ENCODE measurements around the gene HECW1.

The HECW1 gene

DNA sequence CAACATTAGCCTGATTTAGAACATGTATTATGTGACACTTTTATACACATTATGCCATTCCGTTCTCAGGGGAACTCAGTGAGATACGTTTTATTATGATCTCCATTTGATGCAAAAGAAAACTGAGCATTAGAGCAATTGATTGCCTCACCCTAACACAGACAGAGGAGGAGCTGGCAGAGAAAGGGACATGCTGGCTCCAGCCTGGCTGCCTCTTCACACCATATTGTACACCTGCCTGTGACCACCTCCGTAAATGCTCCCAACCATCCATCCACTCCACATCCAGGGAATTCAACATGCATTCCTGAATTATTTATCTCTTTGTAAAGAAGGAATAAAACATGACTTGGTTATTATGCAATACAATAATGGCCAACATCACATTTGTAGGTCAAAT, 275.5 kb downstream of the HECW1 start:
- Histone ChIP-seq H3K4me1 (peaks cover 0 to 6% (median 0%) of the 10 kb centered on the region in 10 experiments; a peak in 3 of 20 replicates), H3K27ac (no peak overlapping the region), H3K4me2 (no peak overlapping the region), H3K27me3 (no peaks in the 10 kb centered on the region), H3K9me3 (replicated peaks in 1 of 11) (peaks cover 0 to 7% (median 0%) of the 10 kb centered on the region in 11 experiments; a peak in 3 of 22 replicates), H3K4me3 (no peak overlapping the region), H4K20me1 (no peaks in the 10 kb centered on the region), H3K36me3 (peaks cover 0 to 9% (median 0%) of the 10 kb centered on the region in 11 experiments; a peak in 4 of 22 replicates), H3K9ac (no peak overlapping the region)
- no peak for TF ChIP-seq Cebpa-rat (IDR thresholded peaks at IDR 0.05)

DNA sequence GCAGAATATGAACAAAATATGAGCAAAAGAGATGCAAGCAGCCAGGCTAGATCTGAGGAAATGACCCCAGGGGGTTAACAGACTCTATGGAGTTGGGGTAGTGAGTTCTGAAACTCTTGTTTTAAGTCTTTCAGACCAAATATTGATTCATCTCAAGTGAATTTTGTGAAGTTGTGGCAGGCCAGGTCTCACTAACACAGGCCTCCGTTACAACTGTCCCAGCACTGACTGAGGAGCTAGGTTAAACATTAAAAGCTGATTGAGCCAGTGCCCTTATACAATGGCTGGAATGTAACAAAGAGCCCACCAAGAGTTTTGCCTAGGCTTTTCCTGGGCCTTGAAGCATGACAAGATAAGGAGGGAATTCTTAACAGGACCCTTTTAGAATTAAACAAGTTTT, 278.1 kb downstream of the HECW1 start:
- Histone ChIP-seq H3K4me3 (no peak overlapping the region), H3K9ac (no peak overlapping the region), H3K27me3 (no peaks in the 10 kb centered on the region), H3K27ac (no peak overlapping the region), H3K4me2 (no peak overlapping the region), H3K4me1 (peaks cover 0 to 4% (median 0%) of the 10 kb centered on the region in 10 experiments; a peak in 3 of 20 replicates), H3K36me3 (peaks cover 0 to 9% (median 0%) of the 10 kb centered on the region in 11 experiments; a peak in 4 of 22 replicates), H3K9me3 (replicated peaks in 1 of 11) (peaks cover 0 to 7% (median 0%) of the 10 kb centered on the region in 11 experiments; a peak in 3 of 22 replicates), H4K20me1 (no peaks in the 10 kb centered on the region)
- TF ChIP-seq Cebpa-rat (IDR thresholded peaks at IDR 0.05) = no peak

DNA sequence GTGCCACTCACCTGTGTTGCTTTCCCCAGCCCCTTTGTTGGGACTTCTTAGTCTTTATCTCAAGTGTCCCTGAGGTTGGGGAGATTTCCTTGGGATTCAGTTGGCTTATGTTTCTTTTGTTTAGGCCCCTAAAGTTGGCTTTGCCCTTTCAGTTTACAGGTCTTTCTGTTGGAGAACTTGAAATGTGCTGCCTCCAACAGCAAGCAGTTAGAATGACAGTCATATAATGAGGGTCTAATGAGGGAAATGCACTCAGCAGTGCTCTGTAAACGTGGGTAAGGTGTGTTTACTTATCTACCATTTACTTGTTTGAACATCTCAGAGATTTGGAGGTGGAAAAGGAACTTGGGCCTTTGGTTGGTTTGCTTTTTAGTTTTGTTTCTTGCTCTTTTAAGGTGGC, 279.1 kb downstream of the HECW1 start:
- Histone ChIP-seq H3K27me3 (no peaks in the 10 kb centered on the region), H4K20me1 (no peaks in the 10 kb centered on the region), H3K36me3 (peaks cover 0 to 9% (median 0%) of the 10 kb centered on the region in 11 experiments; a peak in 4 of 22 replicates), H3K9ac (no peak overlapping the region), H3K4me3 (no peak overlapping the region), H3K4me2 (no peak overlapping the region), H3K4me1 (no peaks in the 10 kb centered on the region), H3K27ac (no peak overlapping the region), H3K9me3 (replicated peaks in 1 of 11) (no peaks in the 10 kb centered on the region)
- TF ChIP-seq Cebpa-rat (IDR thresholded peaks at IDR 0.05) = no peak

DNA sequence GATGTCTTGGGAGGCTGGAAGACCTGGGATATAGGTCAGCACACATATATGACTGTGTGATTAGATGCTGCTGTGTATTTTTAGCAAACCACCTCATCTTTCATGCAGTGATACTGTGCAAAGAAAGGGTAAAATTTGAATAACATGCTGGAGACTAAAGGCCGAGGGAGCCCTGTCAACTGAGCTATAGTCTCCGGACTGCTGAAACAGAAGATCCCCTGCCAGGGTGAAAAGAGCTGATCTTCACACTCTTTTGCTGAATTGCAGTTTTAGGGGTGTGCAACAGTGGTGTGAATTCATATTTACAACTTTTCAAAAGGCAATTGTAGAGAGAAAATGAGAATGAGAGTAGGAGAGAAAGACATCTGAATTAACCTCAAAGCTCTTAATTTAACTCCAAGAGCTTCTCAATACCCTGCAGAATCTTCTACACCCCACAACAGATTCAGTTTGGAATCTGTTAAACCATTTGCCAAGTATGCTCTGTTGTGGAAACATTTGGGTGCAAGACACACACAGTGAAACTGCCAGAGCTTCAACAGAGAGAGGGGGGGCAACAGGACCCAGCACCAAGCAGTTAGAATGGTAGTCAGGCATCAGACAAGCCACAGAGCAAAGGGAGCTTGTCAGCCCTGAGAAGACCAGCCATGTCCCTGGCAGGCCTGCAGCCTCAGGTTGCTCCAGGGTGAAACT, 280.3 kb downstream of the HECW1 start:
- Histone ChIP-seq H3K36me3 (peaks cover 0 to 12% (median 0%) of the 10 kb centered on the region in 11 experiments; a peak in 4 of 22 replicates), H4K20me1 (no peaks in the 10 kb centered on the region), H3K4me2 (no peak overlapping the region), H3K9ac (no peak overlapping the region), H3K9me3 (replicated peaks in 1 of 11) (no peaks in the 10 kb centered on the region), H3K27ac (no peak overlapping the region), H3K4me1 (no peaks in the 10 kb centered on the region), H3K27me3 (no peaks in the 10 kb centered on the region), H3K4me3 (no peak overlapping the region)
- no peak for TF ChIP-seq Cebpa-rat (IDR thresholded peaks at IDR 0.05)

DNA sequence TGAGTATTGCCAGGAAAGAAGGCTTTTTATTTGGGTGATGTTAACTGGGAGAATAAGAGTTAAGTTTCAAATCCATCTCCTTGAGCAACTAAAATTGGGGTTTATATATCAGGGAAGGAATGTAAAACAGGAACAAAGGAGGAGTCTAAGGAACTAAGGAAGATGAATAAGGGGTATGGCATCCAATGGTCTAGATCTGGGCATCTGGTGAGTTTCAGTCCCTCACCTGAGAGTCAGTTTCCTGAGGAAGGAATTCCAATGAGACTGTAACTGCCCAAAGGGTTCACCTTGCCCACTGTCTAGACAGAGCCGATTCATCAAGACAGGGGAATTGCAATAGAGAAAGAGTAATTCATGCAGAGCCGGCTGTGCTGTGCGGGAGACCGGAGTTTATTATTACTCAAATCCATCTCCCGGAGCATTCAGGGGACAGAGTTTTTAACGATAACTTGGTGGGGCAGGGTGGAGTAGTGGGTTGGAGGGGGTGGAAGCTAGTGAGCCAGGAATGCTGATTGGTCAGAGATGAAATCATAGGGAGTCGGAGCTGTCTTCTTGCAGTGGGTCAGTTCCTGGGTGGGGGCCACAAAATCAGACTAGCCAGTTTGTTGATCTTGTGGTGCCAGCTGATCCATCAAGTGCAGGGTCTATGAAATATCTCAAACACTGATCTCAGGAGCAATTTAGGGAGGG, 282.1 kb downstream of the HECW1 start:
- H3K4me1 ChIP-seq = no peaks in the 10 kb centered on the region
- H4K20me1 ChIP-seq = no peaks in the 10 kb centered on the region
- peaks cover 0 to 12% (median 0%) of the 10 kb centered on the region in 11 experiments; a peak in 5 of 22 replicates for H3K36me3 ChIP-seq
- H3K27me3 ChIP-seq = no peaks in the 10 kb centered on the region
- H3K9me3 ChIP-seq (replicated peaks in 1 of 11) = no peaks in the 10 kb centered on the region
- no peak overlapping the region for H3K4me2 ChIP-seq
- no peak for TF ChIP-seq Cebpa-rat (IDR thresholded peaks at IDR 0.05)
- H3K4me3 ChIP-seq = no peak overlapping the region
- no peak overlapping the region for H3K9ac ChIP-seq
- no peak overlapping the region for H3K27ac ChIP-seq

DNA sequence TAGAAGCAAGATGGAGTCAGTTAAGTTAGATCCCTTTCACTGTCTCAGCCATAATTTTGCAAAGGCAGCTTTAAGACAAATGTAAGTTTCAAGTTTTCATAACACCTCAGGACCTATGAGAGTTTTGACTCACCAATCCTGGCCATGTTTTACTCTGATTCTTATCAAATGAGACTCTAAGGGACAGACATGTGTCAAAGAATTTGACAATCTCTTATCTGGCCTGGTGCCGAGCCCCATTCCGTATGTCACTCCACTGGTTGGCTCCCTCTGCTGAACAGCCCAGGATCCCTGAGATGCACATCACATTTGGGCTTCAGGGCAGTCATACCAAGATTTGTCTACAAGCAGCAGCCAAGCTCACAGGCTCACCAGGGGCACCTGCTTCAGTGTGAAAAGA, 282.9 kb downstream of the HECW1 start:
- Histone ChIP-seq H3K4me1 (no peaks in the 10 kb centered on the region), H4K20me1 (no peaks in the 10 kb centered on the region), H3K27ac (no peak overlapping the region), H3K27me3 (no peaks in the 10 kb centered on the region), H3K4me3 (no peak overlapping the region), H3K4me2 (no peak overlapping the region), H3K36me3 (peaks cover 0 to 12% (median 0%) of the 10 kb centered on the region in 11 experiments; a peak in 4 of 22 replicates), H3K9ac (no peak overlapping the region), H3K9me3 (replicated peaks in 1 of 11) (no peaks in the 10 kb centered on the region)
- no peak for TF ChIP-seq Cebpa-rat (IDR thresholded peaks at IDR 0.05)

DNA sequence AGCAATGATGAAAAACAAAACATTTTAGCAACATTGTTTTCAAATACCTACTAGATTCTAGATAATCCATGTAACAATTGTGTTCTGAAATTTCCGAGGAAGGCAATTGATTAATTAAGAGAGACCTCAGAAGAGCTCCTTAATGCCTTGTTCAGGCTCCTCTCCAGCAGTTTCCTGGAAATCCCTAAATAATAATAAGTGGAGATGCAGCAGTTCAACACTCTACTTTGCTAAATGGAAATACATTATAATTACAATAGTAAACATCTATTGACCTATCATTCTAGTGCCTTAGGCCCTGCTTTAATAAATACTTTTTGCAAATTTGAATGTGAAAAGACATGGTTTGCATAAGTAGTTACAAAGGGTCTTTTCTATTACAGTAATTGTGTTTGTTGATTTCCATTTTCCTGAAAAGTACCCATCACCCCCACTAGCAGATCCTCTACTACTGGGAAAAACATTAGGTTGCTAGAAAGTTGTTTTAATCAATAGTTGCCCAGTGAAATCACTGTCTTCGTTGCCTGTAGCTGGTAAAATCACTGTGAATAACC, 283.8 kb downstream of the HECW1 start:
- Histone ChIP-seq H3K9me3 (replicated peaks in 1 of 11) (no peaks in the 10 kb centered on the region), H3K4me1 (no peaks in the 10 kb centered on the region), H3K9ac (no peak overlapping the region), H3K4me3 (no peak overlapping the region), H3K4me2 (no peak overlapping the region), H3K36me3 (peaks cover 0 to 11% (median 0%) of the 10 kb centered on the region in 11 experiments; a peak in 4 of 22 replicates), H3K27ac (no peak overlapping the region), H3K27me3 (no peaks in the 10 kb centered on the region), H4K20me1 (no peaks in the 10 kb centered on the region)
- no peak for TF ChIP-seq Cebpa-rat (IDR thresholded peaks at IDR 0.05)

DNA sequence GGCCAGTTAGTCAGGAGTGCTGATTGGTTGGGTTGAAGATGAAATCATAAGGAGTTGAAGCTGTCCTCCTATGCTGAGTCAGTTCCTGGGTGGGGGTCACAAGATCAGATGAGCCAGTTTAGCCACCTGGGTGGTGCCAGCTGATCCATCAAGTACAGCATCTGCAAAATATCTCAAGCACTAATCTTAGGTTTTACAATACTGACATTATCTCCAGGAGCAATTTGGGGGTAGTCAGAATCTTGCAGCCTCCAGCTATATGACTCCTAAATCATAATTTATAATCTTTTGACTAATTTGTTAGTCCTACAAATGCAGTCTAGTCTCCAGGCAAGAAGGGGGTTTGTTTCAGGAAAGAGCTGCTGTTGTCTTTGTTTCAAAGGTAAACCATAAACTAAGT, 286.4 kb downstream of the HECW1 start:
- Histone ChIP-seq H3K4me3 (no peak overlapping the region), H3K4me2 (no peak overlapping the region), H3K9ac (no peak overlapping the region), H3K4me1 (no peaks in the 10 kb centered on the region), H3K9me3 (replicated peaks in 1 of 11) (no peaks in the 10 kb centered on the region), H4K20me1 (no peaks in the 10 kb centered on the region), H3K27ac (no peak overlapping the region), H3K27me3 (no peaks in the 10 kb centered on the region), H3K36me3 (peaks cover 0 to 11% (median 0%) of the 10 kb centered on the region in 11 experiments; a peak in 4 of 22 replicates)
- no peak for TF ChIP-seq Cebpa-rat (IDR thresholded peaks at IDR 0.05)

DNA sequence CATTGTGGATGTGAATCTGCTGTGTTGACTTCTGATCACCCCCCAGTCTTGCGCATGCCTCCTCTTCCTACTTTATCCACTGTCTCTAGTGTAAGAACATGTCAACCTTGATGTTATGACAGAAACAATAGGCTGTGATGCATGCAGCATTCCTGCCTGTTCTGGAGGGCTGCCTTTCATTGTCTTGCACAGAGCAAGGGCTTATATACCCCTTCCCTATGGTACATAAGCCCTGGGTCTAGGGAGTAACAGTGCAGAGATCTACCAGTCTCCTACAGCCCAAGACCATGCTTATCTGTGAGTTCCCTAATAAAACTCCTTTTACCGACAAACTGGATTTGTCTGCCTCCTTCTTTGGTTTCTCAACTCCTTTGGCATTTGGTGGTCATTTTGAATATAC, 293.5 kb downstream of the HECW1 start:
- Histone ChIP-seq H4K20me1 (no peaks in the 10 kb centered on the region), H3K27ac (no peak overlapping the region), H3K36me3 (peaks cover 0 to 12% (median 0%) of the 10 kb centered on the region in 11 experiments; a peak in 4 of 22 replicates), H3K9me3 (replicated peaks in 1 of 11) (no peaks in the 10 kb centered on the region), H3K9ac (no peak overlapping the region), H3K4me2 (no peak overlapping the region), H3K4me3 (no peak overlapping the region), H3K27me3 (no peaks in the 10 kb centered on the region), H3K4me1 (no peaks in the 10 kb centered on the region)
- no peak for TF ChIP-seq Cebpa-rat (IDR thresholded peaks at IDR 0.05)

Measured in BLaER1 treated with 17β-estradiol and CSF1 and Interleukin-3, amounts not matched to agents 10 nM and 100 nM (cell line).